OCI-M2 (cell line): Measurements from ENCODE around the gene ARMC8.

ENCODE experiments used
- DNase-seq: peaks from one replicate; lab custom pipeline; 2025; ENCODE audit not compliant: unreplicated experiment; lab: John Stamatoyannopoulos, UW

The ARMC8 gene

GRCh38 chr3:138303474-138303873 lies 116.4 kb downstream of the ARMC8 start:
- no peak for DNase-seq

- DNase-seq, result no peak
Observed at GRCh38 chr3:138307899-138308298, 120.8 kb downstream of the ARMC8 start.

- DNase-seq, result no peak
Observed at GRCh38 chr3:138308783-138309182, 121.7 kb downstream of the ARMC8 start.

GRCh38 chr3:138310494-138310893 lies 123.4 kb downstream of the ARMC8 start:
- no peak for DNase-seq

- no peak for DNase-seq
Observed at GRCh38 chr3:138314751-138315150, 127.7 kb downstream of the ARMC8 start.

- DNase-seq, result no peak
Observed at GRCh38 chr3:138317687-138318086, 130.6 kb downstream of the ARMC8 start.

- no peak for DNase-seq
Observed at GRCh38 chr3:138323971-138324370, 136.9 kb downstream of the ARMC8 start.

GRCh38 chr3:138325990-138326389 lies 138.9 kb downstream of the ARMC8 start:
- no peak for DNase-seq

GRCh38 chr3:138326866-138327595 lies 139.9 kb downstream of the ARMC8 start:
- DNase-seq, result no peak

- no peak for DNase-seq
Observed at GRCh38 chr3:138327831-138328230, 140.7 kb downstream of the ARMC8 start.

GRCh38 chr3:138328341-138328740 lies 141.2 kb downstream of the ARMC8 start:
- no peak for DNase-seq

GRCh38 chr3:138329127-138329983 lies 142.3 kb downstream of the ARMC8 start, which contains the start of gene NME9:
Gene NME9, minus strand, starts transcription at chr3:138329851. Its CDS starts 516 bp downstream, at chr3:138329335.
- no peak for DNase-seq

- no peak for DNase-seq
Observed at GRCh38 chr3:138329984-138330293, 142.8 kb downstream of the ARMC8 start.

GRCh38 chr3:138331143-138331894 lies 144.2 kb downstream of the ARMC8 start:
- no peak for DNase-seq

- DNase-seq, result no peak
Observed at GRCh38 chr3:138332472-138333073, 145.5 kb downstream of the ARMC8 start.

GRCh38 chr3:138334608-138335007 lies 147.5 kb downstream of the ARMC8 start:
- DNase-seq, result no peak

- DNase-seq, result no peak
Observed at GRCh38 chr3:138336454-138336999, 149.4 kb downstream of the ARMC8 start.

- DNase-seq, result no peak
Observed at GRCh38 chr3:138338244-138338643, 151.1 kb downstream of the ARMC8 start.

GRCh38 chr3:138338811-138339210 lies 151.7 kb downstream of the ARMC8 start:
- DNase-seq, result no peak

GRCh38 chr3:138340511-138340910 lies 153.4 kb downstream of the ARMC8 start:
- no peak for DNase-seq

GRCh38 chr3:138344754-138345153 lies 157.7 kb downstream of the ARMC8 start:
- no peak for DNase-seq
